Esophagus muscularis mucosa (tissue), 4 donors: ENCODE data around the gene CELF5.
"Not testable (repeated sequence)": the region's sequence is repeated elsewhere in the genome, so short reads cannot be mapped to it uniquely, and the experiment has no call there.

ENCODE experiments used
- EP300 ChIP-seq: sonication (generic); formaldehyde crosslinking; IDR thresholded peaks from one replicate; pipeline ENCODE4 v1.6.1; 2017; ENCODE audit warnings: antibody characterized with exemption
- POLR2A ChIP-seq: fragments of 450-650 bp; IDR thresholded peaks from one replicate; pipeline ENCODE4 v1.6.1; 2017; ENCODE audit warnings: antibody characterized with exemption, moderate library complexity, mild to moderate bottlenecking, low read depth
- TF ChIP-seq, protein P1 (sequence below), 3 experiments: fragments of 200-600 bp in 2 of 3; fragments of 450-650 bp in 1 of 3; sonication (generic) in 2 of 3; IDR thresholded peaks; one replicate each; pipeline ENCODE4 v1.5.1; 2017 to 2019; ENCODE audit warnings: antibody characterized with exemption in 3 of 3, mild to moderate bottlenecking in 2 of 3, moderate library complexity in 1 of 3

DNA sequence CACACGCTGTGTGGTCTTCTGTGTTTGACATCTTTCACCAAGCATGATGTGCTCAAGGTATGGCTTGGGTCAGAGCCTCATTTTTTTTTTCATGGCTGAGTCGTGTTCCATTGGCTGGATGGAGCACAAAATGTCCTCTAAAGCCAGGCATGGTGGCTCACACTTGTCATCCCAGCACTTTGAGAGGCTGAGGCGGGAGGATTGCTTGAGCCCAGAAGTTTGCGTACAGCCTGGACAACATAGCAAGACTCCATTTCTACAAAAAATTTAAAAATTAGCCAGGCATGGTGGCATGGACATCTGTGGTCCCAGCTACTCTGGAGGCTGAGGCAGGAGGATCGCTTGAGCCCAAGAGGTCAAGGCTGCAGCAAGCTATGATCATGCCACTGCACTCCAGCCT, 2.9 kb upstream of the CELF5 start:
- TF ChIP-seq, protein P1, sequence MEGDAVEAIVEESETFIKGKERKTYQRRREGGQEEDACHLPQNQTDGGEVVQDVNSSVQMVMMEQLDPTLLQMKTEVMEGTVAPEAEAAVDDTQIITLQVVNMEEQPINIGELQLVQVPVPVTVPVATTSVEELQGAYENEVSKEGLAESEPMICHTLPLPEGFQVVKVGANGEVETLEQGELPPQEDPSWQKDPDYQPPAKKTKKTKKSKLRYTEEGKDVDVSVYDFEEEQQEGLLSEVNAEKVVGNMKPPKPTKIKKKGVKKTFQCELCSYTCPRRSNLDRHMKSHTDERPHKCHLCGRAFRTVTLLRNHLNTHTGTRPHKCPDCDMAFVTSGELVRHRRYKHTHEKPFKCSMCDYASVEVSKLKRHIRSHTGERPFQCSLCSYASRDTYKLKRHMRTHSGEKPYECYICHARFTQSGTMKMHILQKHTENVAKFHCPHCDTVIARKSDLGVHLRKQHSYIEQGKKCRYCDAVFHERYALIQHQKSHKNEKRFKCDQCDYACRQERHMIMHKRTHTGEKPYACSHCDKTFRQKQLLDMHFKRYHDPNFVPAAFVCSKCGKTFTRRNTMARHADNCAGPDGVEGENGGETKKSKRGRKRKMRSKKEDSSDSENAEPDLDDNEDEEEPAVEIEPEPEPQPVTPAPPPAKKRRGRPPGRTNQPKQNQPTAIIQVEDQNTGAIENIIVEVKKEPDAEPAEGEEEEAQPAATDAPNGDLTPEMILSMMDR (IDR thresholded peaks at IDR 0.05), result not testable (repeated sequence)
- not testable (repeated sequence) for TF ChIP-seq EP300, POLR2A
